IMR-90 (cell line): Measurements from ENCODE around the gene C10orf71.

Experiments
- BHLHE40 ChIP-seq: fragments of 150-350 bp; IDR thresholded peaks from 2 replicates; pipeline ENCODE4 v1.6.1; 2016; ENCODE audit warnings: mild to moderate bottlenecking, low read depth, low read length
- CEBPB ChIP-seq: IDR thresholded peaks from 2 replicates; pipeline ENCODE4 v1.6.1; 2012; ENCODE audit warnings: low read depth, low read length, improper control_type of control experiment
- CHD1 ChIP-seq: IDR thresholded peaks from 2 replicates; pipeline ENCODE4 v1.6.1; 2012; ENCODE audit warnings: low read depth, low read length, improper control_type of control experiment
- CTCF ChIP-seq: conservative IDR thresholded peaks from 2 replicates; pipeline ENCODE4 v1.5.1; 2012; ENCODE audit warnings: mild to moderate bottlenecking, low read depth, low read length, improper control_type of control experiment
- ELK1 ChIP-seq: fragments of 150-350 bp; IDR thresholded peaks from 2 replicates; pipeline ENCODE4 v1.6.1; 2016; ENCODE audit warnings: low read depth, mild to moderate bottlenecking, low read length, moderate library complexity, borderline replicate concordance
- FOS ChIP-seq: fragments of 150-350 bp; IDR thresholded peaks from 2 replicates; pipeline ENCODE4 v1.6.1; 2016; ENCODE audit warnings: low read depth, low read length
- MAFK ChIP-seq: IDR thresholded peaks from 2 replicates; pipeline ENCODE4 v1.6.1; 2012; ENCODE audit warnings: low read depth, low read length, improper control_type of control experiment
- MAZ ChIP-seq: IDR thresholded peaks from 2 replicates; pipeline ENCODE4 v1.6.1; 2012; ENCODE audit warnings: low read depth, mild to moderate bottlenecking, low read length, improper control_type of control experiment, moderate library complexity, borderline replicate concordance
- MXI1 ChIP-seq: IDR thresholded peaks from 2 replicates; pipeline ENCODE4 v1.6.1; 2012; ENCODE audit warnings: low read depth, mild to moderate bottlenecking, low read length, moderate library complexity, borderline replicate concordance
- POLR2A ChIP-seq: IDR thresholded peaks from 2 replicates; pipeline ENCODE4 v1.6.1; 2012; ENCODE audit warnings: mild to moderate bottlenecking, low read depth, low read length
- RAD21 ChIP-seq: IDR thresholded peaks from 2 replicates; pipeline ENCODE4 v1.6.1; 2012; ENCODE audit warnings: low read length, improper control_type of control experiment
- RCOR1 ChIP-seq: IDR thresholded peaks from 2 replicates; pipeline ENCODE4 v1.6.1; 2012; ENCODE audit warnings: mild to moderate bottlenecking, low read length, improper control_type of control experiment; ENCODE audit not compliant: insufficient replicate concordance
- RFX5 ChIP-seq: IDR thresholded peaks from 2 replicates; pipeline ENCODE4 v1.8.0; 2012; ENCODE audit warnings: low read depth, mild to moderate bottlenecking, low read length, moderate library complexity
- USF2 ChIP-seq: fragments of 150-350 bp; IDR thresholded peaks from 2 replicates; pipeline ENCODE4 v1.6.1; 2017; ENCODE audit warnings: mild to moderate bottlenecking, antibody characterized with exemption, low read length, low read depth

GRCh38 chr10:49335364-49335972 is 36.5 kb downstream of the C10orf71 start:
- TF ChIP-seq POLR2A = no peak
- TF ChIP-seq CTCF = no peak
- no peak for TF ChIP-seq CEBPB
- no peak for TF ChIP-seq BHLHE40
- no peak for TF ChIP-seq RFX5
- TF ChIP-seq USF2 = no peak
- TF ChIP-seq MAZ = no peak
- no peak for TF ChIP-seq MXI1
- no peak for TF ChIP-seq RCOR1
- TF ChIP-seq RAD21 = no peak
- no peak for TF ChIP-seq ELK1
- no peak for TF ChIP-seq FOS
- TF ChIP-seq CHD1 = no peak
- TF ChIP-seq MAFK = no peak
